GM12892 (cell line): ENCODE measurements around the gene AP1B1.

ENCODE experiments used
- POLR2A ChIP-seq: IDR thresholded peaks from 2 replicates; pipeline ENCODE4 v1.6.1; 2011; ENCODE audit warnings: low read depth, low read length, control low read depth
- POLR2AphosphoS5 ChIP-seq: IDR thresholded peaks from 2 replicates; pipeline ENCODE4 v1.6.1; 2011; ENCODE audit warnings: low read depth, low read length, control low read depth

- TF ChIP-seq POLR2A (no peak), POLR2AphosphoS5 (no peak)
Measured at GRCh38 chr22:29319072-29319471, 69.3 kb downstream of the AP1B1 start.
